Caco-2 (cell line): ENCODE data around the gene STK32C. TPM values are rescaled to one million over a fixed set of nuclear protein-coding genes. Genes with fewer than 3 reads are reported as not detected.

ENCODE experiments used
- BruUV-seq: library from RNA; stranded (reverse); fragments of 400-500 nt; replicated peaks from 2 replicates; lab custom pipeline; 2021; lab: Mats Ljungman, UMichigan
- CTCF ChIA-PET: fragments of 300-600 bp; sonication (Branson Sonifier 250); formaldehyde crosslinking; loops from one replicate; lab custom pipeline; 2022; ENCODE audit warnings: antibody characterized with exemption; lab: Charles Lee
- POLR2A ChIA-PET: fragments of 300-600 bp; sonication (Branson Sonifier 250); formaldehyde crosslinking; loops from one replicate; lab custom pipeline; 2022; ENCODE audit warnings: antibody characterized with exemption; lab: Charles Lee
- DNase-seq, 2 experiments: peaks; one replicate each; pipeline versions ENCODE4 v3.0.0 to v3.0.0-alpha.2; 2020 to 2022
- H3K27me3 ChIP-seq: replicated peaks from 2 replicates; pipeline ENCODE4 v1.6.0; 2011; ENCODE audit warnings: low read length; ENCODE audit not compliant: control insufficient read depth, insufficient read depth
- H3K36me3 ChIP-seq: 2 replicates; pipeline ENCODE4 v1.5.1; 2011; ENCODE audit warnings: low read length; ENCODE audit not compliant: control insufficient read depth, insufficient read depth
- H3K4me1 ChIP-seq: fragments of 250-450 bp; sonication (Bioruptor Pico); 2 replicates; pipeline ENCODE4 v1.5.1; 2020; ENCODE audit warnings: mild to moderate bottlenecking
- H3K4me3 ChIP-seq: 2 replicates; pipeline ENCODE4 v1.5.1; 2011; ENCODE audit warnings: low read depth, mild to moderate bottlenecking, control low read depth, low read length
- H3K9me3 ChIP-seq: fragments of 250-450 bp; sonication (Bioruptor Pico); 2 replicates; pipeline ENCODE4 v1.5.1; 2020; ENCODE audit warnings: mild to moderate bottlenecking, moderate library complexity
- H3K27ac Mint-ChIP-seq: one replicate; pipeline ENCODE4 v1.8.0; 2022; ENCODE audit warnings: mixed read lengths; ENCODE audit not compliant: unreplicated experiment
- H3K27me3 Mint-ChIP-seq: one replicate; pipeline ENCODE4 v1.8.0; 2022; ENCODE audit warnings: mixed read lengths; ENCODE audit not compliant: insufficient read depth, unreplicated experiment
- H3K36me3 Mint-ChIP-seq: one replicate; pipeline ENCODE4 v1.8.0; 2022; ENCODE audit warnings: mild to moderate bottlenecking, mixed read lengths; ENCODE audit not compliant: insufficient read depth, unreplicated experiment
- H3K4me1 Mint-ChIP-seq: one replicate; pipeline ENCODE4 v1.8.0; 2022; ENCODE audit warnings: low read depth, mixed read lengths; ENCODE audit not compliant: unreplicated experiment
- H3K4me3 Mint-ChIP-seq: one replicate; pipeline ENCODE4 v1.8.0; 2022; ENCODE audit warnings: mild to moderate bottlenecking, moderate library complexity, mixed read lengths; ENCODE audit not compliant: unreplicated experiment
- H3K9me3 Mint-ChIP-seq: one replicate; pipeline ENCODE4 v1.8.0; 2022; ENCODE audit warnings: mixed read lengths; ENCODE audit not compliant: unreplicated experiment
- intact Hi-C: fragments of 100-400 bp; cut with micrococcal nuclease; formaldehyde crosslinking; loops from one replicate; pipeline ENCODE4 v1.10.0; 2022; ENCODE audit not compliant: unreplicated experiment
- total RNA-seq: library from RNA; stranded (reverse); gene quantifications from 2 replicates; pipeline ENCODE4 v1.2.3, GENCODE V29; 2022
- TF ChIP-seq, protein P1 (sequence below), 2 experiments: fragments of 200-600 bp in 1 of 2; IDR thresholded peaks; 1 replicate in 1 of 2; 2 replicates in 1 of 2; pipeline versions ENCODE4 v1.5.1 to v1.8.0; 2011 to 2022; ENCODE audit warnings: antibody characterized with exemption in 1 of 2, control low read depth in 1 of 2, inconsistent platforms in 1 of 2, low read depth in 1 of 2, low read length in 1 of 2, mild to moderate bottlenecking in 1 of 2, moderate library complexity in 1 of 2; ENCODE audit not compliant: insufficient read depth in 1 of 2, severe bottlenecking in 1 of 2, unreplicated experiment in 1 of 2

Gene STK32C
- total RNA-seq, 1 experiment from 2014 or later: 13.3 TPM

GRCh38 chr10:132209978-132210530 lies 97.7 kb downstream of the STK32C start:
- H3K9me3 Mint-ChIP-seq: peaks cover 20% of the 10 kb centered on the region
- BruUV-seq: no TSS peak
- no peaks in the 10 kb centered on the region for H3K36me3 Mint-ChIP-seq
- TF ChIP-seq, protein P1, sequence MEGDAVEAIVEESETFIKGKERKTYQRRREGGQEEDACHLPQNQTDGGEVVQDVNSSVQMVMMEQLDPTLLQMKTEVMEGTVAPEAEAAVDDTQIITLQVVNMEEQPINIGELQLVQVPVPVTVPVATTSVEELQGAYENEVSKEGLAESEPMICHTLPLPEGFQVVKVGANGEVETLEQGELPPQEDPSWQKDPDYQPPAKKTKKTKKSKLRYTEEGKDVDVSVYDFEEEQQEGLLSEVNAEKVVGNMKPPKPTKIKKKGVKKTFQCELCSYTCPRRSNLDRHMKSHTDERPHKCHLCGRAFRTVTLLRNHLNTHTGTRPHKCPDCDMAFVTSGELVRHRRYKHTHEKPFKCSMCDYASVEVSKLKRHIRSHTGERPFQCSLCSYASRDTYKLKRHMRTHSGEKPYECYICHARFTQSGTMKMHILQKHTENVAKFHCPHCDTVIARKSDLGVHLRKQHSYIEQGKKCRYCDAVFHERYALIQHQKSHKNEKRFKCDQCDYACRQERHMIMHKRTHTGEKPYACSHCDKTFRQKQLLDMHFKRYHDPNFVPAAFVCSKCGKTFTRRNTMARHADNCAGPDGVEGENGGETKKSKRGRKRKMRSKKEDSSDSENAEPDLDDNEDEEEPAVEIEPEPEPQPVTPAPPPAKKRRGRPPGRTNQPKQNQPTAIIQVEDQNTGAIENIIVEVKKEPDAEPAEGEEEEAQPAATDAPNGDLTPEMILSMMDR (IDR thresholded peaks at IDR 0.05; ENCODE audit: insufficient read depth in 1 of 2, low read depth in 1 of 2, low read length in 1 of 2, severe bottlenecking in 1 of 2, unreplicated experiment in 1 of 2): no peak
- H3K27ac Mint-ChIP-seq: no peak overlapping the region
- Histone ChIP-seq H3K4me1 (no peaks in the 10 kb centered on the region), H3K9me3 (no peaks in the 10 kb centered on the region), H3K4me3 (no peak overlapping the region), H3K36me3 (no peaks in the 10 kb centered on the region), H3K27me3 (no peaks in the 10 kb centered on the region)
- no peaks in the 10 kb centered on the region for H3K4me1 Mint-ChIP-seq
- no peaks in the 10 kb centered on the region for H3K27me3 Mint-ChIP-seq
- H3K4me3 Mint-ChIP-seq: no peak overlapping the region
- intact Hi-C loops: no loop called here
- ChIA-PET CTCF (no interaction called here), POLR2A (no interaction called here)
- no peak for DNase-seq

DNA sequence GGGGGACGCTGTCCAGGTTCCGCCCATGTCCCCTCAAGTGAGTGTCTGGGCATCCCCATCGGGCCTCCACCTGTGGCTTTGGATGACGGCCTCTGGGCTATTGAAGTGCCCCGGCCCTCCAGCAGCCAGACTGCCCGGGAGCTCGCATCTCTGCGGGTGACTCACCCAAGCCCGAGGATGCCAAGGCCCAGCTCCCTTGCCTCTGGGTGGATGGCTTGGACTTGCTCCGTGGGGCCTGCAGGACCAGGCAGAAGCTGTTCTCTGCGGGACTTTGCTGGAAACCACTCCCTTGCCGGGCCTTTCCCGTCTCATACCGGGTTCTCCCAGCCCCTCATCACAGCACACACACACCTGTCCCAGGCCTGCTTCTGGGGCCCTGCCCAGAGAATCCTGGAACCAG lies 98.6 kb downstream of the STK32C start:
- Histone ChIP-seq H3K4me1 (no peaks in the 10 kb centered on the region), H3K36me3 (no peaks in the 10 kb centered on the region), H3K27me3 (no peaks in the 10 kb centered on the region), H3K4me3 (no peak overlapping the region), H3K9me3 (no peaks in the 10 kb centered on the region)
- peaks cover 11% of the 10 kb centered on the region for H3K9me3 Mint-ChIP-seq
- H3K36me3 Mint-ChIP-seq: no peaks in the 10 kb centered on the region
- H3K27me3 Mint-ChIP-seq: no peaks in the 10 kb centered on the region
- ChIA-PET CTCF (no interaction called here), POLR2A (no interaction called here)
- TF ChIP-seq, protein P1 (IDR thresholded peaks at IDR 0.05; ENCODE audit: insufficient read depth in 1 of 2, low read depth in 1 of 2, low read length in 1 of 2, severe bottlenecking in 1 of 2, unreplicated experiment in 1 of 2): no peak
- H3K4me1 Mint-ChIP-seq: no peaks in the 10 kb centered on the region
- no peak overlapping the region for H3K27ac Mint-ChIP-seq
- BruUV-seq: no TSS peak
- no peak for DNase-seq
- intact Hi-C loops: no loop called here
- no peak overlapping the region for H3K4me3 Mint-ChIP-seq

DNA sequence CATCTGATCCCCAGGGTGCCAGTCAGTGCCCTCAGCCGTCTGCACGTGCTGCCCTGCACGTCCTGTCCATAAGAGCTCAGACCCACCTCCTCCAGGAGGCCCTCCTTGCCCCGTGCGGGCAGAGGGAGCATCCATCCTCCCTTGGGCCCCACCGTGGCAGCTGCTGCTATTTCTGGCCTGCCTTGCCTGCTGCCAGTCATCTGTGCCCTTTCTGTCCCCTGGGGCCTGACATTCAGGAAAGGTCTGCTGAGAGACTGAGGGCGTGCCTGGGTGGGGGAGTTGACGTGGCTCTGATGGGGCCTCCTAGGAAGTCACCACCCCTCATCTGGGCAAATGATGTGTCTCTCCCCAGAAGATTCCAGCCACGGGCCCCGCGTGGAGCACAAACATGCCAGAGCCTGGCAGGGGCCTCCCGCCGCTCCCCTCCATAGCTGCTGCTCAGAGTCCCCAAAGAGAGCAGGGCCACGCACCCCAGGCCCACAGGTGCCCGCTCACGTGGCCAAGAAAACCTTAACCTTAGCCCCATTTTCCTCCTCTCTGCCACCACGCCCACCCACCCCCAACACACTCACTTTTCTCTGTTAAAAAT lies 99.2 kb downstream of the STK32C start:
- Histone ChIP-seq H3K9me3 (no peaks in the 10 kb centered on the region), H3K27me3 (no peaks in the 10 kb centered on the region), H3K36me3 (no peaks in the 10 kb centered on the region), H3K4me1 (no peaks in the 10 kb centered on the region), H3K4me3 (no peak overlapping the region)
- intact Hi-C loops: no loop called here
- BruUV-seq: no TSS peak
- CTCF ChIA-PET: no interaction called here
- Mint-ChIP-seq H3K27me3 (no peaks in the 10 kb centered on the region), H3K36me3 (no peaks in the 10 kb centered on the region), H3K9me3 (peaks cover 5% of the 10 kb centered on the region), H3K4me3 (no peak overlapping the region), H3K4me1 (no peaks in the 10 kb centered on the region), H3K27ac (no peak overlapping the region)
- TF ChIP-seq, protein P1 (IDR thresholded peaks at IDR 0.05; ENCODE audit: insufficient read depth in 1 of 2, low read depth in 1 of 2, low read length in 1 of 2, severe bottlenecking in 1 of 2, unreplicated experiment in 1 of 2): no peak
- POLR2A ChIA-PET: no interaction called here
- DNase-seq: no peak
